ENCODE results near the gene SCUBE1.

DNA sequence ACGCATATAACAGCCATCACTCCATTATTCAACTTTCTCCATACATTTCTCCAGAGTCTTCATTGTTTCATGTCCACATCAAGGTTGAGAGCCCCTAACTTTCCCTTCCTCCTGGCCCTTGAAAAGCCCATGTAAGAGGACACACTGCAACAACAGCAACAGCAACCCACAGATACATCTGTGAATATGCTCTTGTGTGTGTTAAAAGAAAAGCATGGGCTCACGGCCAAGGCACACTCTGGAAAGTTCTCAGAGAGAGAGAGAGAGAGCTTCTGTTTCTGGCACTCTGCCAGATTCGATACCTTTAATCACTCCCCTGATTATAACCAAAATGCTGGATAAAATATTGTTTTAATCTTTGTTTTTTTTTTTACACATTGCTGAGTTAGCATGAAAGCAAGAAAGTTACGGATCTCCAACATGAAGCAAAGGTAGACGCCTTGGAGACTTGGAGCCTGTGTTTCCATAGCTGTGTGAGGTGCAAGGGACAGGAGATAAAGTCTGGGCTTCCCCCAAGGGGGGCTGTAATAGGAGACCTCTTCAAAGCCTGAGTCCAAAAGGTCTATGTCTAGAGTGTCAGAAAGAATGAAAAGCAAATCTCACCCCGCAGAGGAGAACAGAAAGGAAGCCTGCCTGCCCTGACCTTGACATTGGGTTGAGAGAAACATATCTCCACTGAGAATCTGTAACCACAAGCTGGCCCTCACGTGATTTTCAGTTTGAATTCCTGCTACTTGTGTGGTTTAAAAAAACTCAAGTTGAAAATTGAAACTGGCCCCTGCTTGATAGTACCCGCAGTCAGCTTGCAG lies 34.9 kb upstream of the SCUBE1 start:
- TF ChIP-seq, protein P1, sequence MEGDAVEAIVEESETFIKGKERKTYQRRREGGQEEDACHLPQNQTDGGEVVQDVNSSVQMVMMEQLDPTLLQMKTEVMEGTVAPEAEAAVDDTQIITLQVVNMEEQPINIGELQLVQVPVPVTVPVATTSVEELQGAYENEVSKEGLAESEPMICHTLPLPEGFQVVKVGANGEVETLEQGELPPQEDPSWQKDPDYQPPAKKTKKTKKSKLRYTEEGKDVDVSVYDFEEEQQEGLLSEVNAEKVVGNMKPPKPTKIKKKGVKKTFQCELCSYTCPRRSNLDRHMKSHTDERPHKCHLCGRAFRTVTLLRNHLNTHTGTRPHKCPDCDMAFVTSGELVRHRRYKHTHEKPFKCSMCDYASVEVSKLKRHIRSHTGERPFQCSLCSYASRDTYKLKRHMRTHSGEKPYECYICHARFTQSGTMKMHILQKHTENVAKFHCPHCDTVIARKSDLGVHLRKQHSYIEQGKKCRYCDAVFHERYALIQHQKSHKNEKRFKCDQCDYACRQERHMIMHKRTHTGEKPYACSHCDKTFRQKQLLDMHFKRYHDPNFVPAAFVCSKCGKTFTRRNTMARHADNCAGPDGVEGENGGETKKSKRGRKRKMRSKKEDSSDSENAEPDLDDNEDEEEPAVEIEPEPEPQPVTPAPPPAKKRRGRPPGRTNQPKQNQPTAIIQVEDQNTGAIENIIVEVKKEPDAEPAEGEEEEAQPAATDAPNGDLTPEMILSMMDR (IDR thresholded peaks at IDR 0.05; ENCODE audit: low read depth, low read length), result no peak
- no peak for TF ChIP-seq POLR2A (IDR thresholded peaks at IDR 0.05; ENCODE audit: extremely low read depth, insufficient read length)
